ENCODE data around the gene UBE2G2. TPM values are rescaled to one million over a fixed set of nuclear protein-coding genes. Genes with fewer than 3 reads are reported as not detected.

The UBE2G2 gene
- total RNA-seq, 6 donors from 2014 or later = 74.4 to 218 (median 80.1) TPM

GRCh38 chr21:44822484-44823178 is 21.0 kb upstream of the UBE2G2 start:
- ATAC-seq (ENCODE audit: low FRiP score in 2 of 2) (no peak), DNase-seq (no peak)
- Histone ChIP-seq H3K4me3 (no peak overlapping the region), H3K36me3 (no peaks in the 10 kb centered on the region), H3K4me1 (peaks cover 4 to 9% (median 7%) of the 10 kb centered on the region in 4 donors), H3K27me3 (no peaks in the 10 kb centered on the region), H3K9me3 (peaks cover 3 to 30% (median 11%) of the 10 kb centered on the region in 4 donors), H3K27ac (no peak overlapping the region)
- no peak for TF ChIP-seq POLR2AphosphoS5 (IDR thresholded peaks at IDR 0.05)
- TF ChIP-seq EP300 (IDR thresholded peaks at IDR 0.05) = no peak
- no peak for TF ChIP-seq POLR2A (IDR thresholded peaks at IDR 0.05)
- no peak for TF ChIP-seq CTCF (IDR thresholded peaks at IDR 0.05)
- WGBS, 2 donors = 68 to 71% methylated on average over 5 of the region's 5 CpGs

GRCh38 chr21:44820851-44821250 is 19.2 kb upstream of the UBE2G2 start:
- H3K9me3 ChIP-seq = peaks cover 3 to 26% (median 8%) of the 10 kb centered on the region in 4 donors
- H3K27me3 ChIP-seq = no peaks in the 10 kb centered on the region
- no peaks in the 10 kb centered on the region for H3K36me3 ChIP-seq
- no peak overlapping the region for H3K27ac ChIP-seq
- no peak overlapping the region for H3K4me3 ChIP-seq
- TF ChIP-seq POLR2A (IDR thresholded peaks at IDR 0.05) (no peak), CTCF (IDR thresholded peaks at IDR 0.05) (no peak), POLR2AphosphoS5 (IDR thresholded peaks at IDR 0.05) (no peak), EP300 (IDR thresholded peaks at IDR 0.05) (no peak)
- ATAC-seq (ENCODE audit: low FRiP score in 2 of 2) = no peak
- DNase-seq = no peak
- WGBS, 2 donors = 84 to 94% methylated on average over 3 of the region's 3 CpGs
- peaks cover 16 to 24% (median 20%) of the 10 kb centered on the region in 4 donors for H3K4me1 ChIP-seq

- Histone ChIP-seq H3K9me3 (peaks cover 3 to 26% (median 8%) of the 10 kb centered on the region in 4 donors), H3K27me3 (no peaks in the 10 kb centered on the region), H3K36me3 (no peaks in the 10 kb centered on the region), H3K4me1 (peaks cover 16 to 33% (median 24%) of the 10 kb centered on the region in 4 donors), H3K27ac (no peak overlapping the region), H3K4me3 (no peak overlapping the region)
- DNase-seq (peak in 1 of 2 donors; percentile 59), ATAC-seq (ENCODE audit: low FRiP score in 2 of 2) (no peak)
- 97% methylated on average over 28 to 33 of the region's 33 CpGs for WGBS, 2 donors
- TF ChIP-seq CTCF (IDR thresholded peaks at IDR 0.05) = no peak
- no peak for TF ChIP-seq POLR2AphosphoS5 (IDR thresholded peaks at IDR 0.05)
- TF ChIP-seq POLR2A (IDR thresholded peaks at IDR 0.05) = no peak
- TF ChIP-seq EP300 (IDR thresholded peaks at IDR 0.05) = no peak
Observed at GRCh38 chr21:44819283-44820243, 17.9 kb upstream of the UBE2G2 start.

- DNase-seq = peak in 1 of 2 donors; percentile 90
- H3K4me3 ChIP-seq = peak overlapping the region; percentile 72 to 82 (median 74)
- peaks cover 16 to 33% (median 24%) of the 10 kb centered on the region in 4 donors for H3K4me1 ChIP-seq
- H3K9me3 ChIP-seq = peaks cover 3 to 24% (median 7%) of the 10 kb centered on the region in 4 donors
- H3K27me3 ChIP-seq = no peaks in the 10 kb centered on the region
- TF ChIP-seq CTCF (IDR thresholded peaks at IDR 0.05) (no peak), POLR2AphosphoS5 (IDR thresholded peaks at IDR 0.05) (no peak), POLR2A (IDR thresholded peaks at IDR 0.05) (no peak), EP300 (IDR thresholded peaks at IDR 0.05) (no peak)
- peak overlapping the region; percentile 93 to 98 (median 95) for H3K27ac ChIP-seq
- no peak for ATAC-seq (ENCODE audit: low FRiP score in 2 of 2)
- H3K36me3 ChIP-seq = peaks cover 0 to 3% (median 3%) of the 10 kb centered on the region in 4 donors
- WGBS, 2 donors = 56 to 100% methylated on average over 2 to 37 of the region's 37 CpGs
Observed at GRCh38 chr21:44818640-44819011, 17.0 kb upstream of the UBE2G2 start.

Data from upper lobe of left lung (tissue), 6 donors.